ENCODE results near the gene TMEM154. TPM values are rescaled to one million over a fixed set of nuclear protein-coding genes. Genes with fewer than 3 reads are reported as not detected.

Gene TMEM154
- total and polyA plus RNA-seq, 10 of the 15 experiments (the other 5 are each of a cell fraction or from before 2014, with no cell fraction given), result 5.1 to 41.4 (median 18.2) TPM

- TF ChIP-seq, protein P1, sequence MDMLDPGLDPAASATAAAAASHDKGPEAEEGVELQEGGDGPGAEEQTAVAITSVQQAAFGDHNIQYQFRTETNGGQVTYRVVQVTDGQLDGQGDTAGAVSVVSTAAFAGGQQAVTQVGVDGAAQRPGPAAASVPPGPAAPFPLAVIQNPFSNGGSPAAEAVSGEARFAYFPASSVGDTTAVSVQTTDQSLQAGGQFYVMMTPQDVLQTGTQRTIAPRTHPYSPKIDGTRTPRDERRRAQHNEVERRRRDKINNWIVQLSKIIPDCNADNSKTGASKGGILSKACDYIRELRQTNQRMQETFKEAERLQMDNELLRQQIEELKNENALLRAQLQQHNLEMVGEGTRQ (IDR thresholded peaks at IDR 0.05; ENCODE audit: borderline replicate concordance, low read depth, low read length), result no peak
- TF ChIP-seq NFIC (IDR thresholded peaks at IDR 0.05; ENCODE audit: low read depth, low read length) (peak; percentile 85), MEF2A (IDR thresholded peaks at IDR 0.05; ENCODE audit: insufficient read depth, low read depth, low read length) (0 out of 2 replicates have a peak, but pooled peaks have one; percentile 2), RELB (IDR thresholded peaks at IDR 0.05; ENCODE audit: low read depth) (peak; percentile 92), TCF12 (IDR thresholded peaks at IDR 0.05; ENCODE audit: low read depth, low read length) (peak; percentile 15; the same call in 1 of the 2 replicates), BCLAF1 (IDR thresholded peaks at IDR 0.05) (no peak), NR2F1 (conservative IDR thresholded peaks at IDR 0.05) (peak; percentile 100), PML (IDR thresholded peaks at IDR 0.05; ENCODE audit: low read length) (peak; percentile 68), GABPA (IDR thresholded peaks at IDR 0.05; ENCODE audit: low read depth) (0 out of 2 replicates have a peak, but pooled peaks have one; percentile 55), ZSCAN29 (IDR thresholded peaks at IDR 0.05) (no peak), BMI1 (IDR thresholded peaks at IDR 0.05; ENCODE audit: borderline replicate concordance) (peak; percentile 57; the same call in 1 of the 2 replicates), NR2C1 (IDR thresholded peaks at IDR 0.05) (0 out of 2 replicates have a peak, but pooled peaks have one; percentile 21), POLR2A (IDR thresholded peaks at IDR 0.05; ENCODE audit: low read depth, low read length) (peak; percentile 35; the same call in 1 of the 2 replicates), NBN (IDR thresholded peaks at IDR 0.05) (peak; percentile 86), RCOR1 (conservative IDR thresholded peaks at IDR 0.05; ENCODE audit: low read depth, low read length) (peak; percentile 59; the same call in 1 of the 2 replicates), EED (IDR thresholded peaks at IDR 0.05; ENCODE audit: low read depth) (peak; percentile 98), NFYB (IDR thresholded peaks at IDR 0.05; ENCODE audit: insufficient read depth, low read depth, low read length) (0 out of 2 replicates have a peak, but pooled peaks have one; percentile 23), POLR2AphosphoS2 (IDR thresholded peaks at IDR 0.05; ENCODE audit: low read depth, low read length) (0 out of 2 replicates have a peak, but pooled peaks have one; percentile 38), IKZF1 (conservative IDR thresholded peaks at IDR 0.05) (peak; percentile 99), HDGF (IDR thresholded peaks at IDR 0.05) (peak; percentile 85; the same call in 1 of the 2 replicates), GATAD2B (conservative IDR thresholded peaks at IDR 0.05; ENCODE audit: low read depth) (peak; percentile 97)
- TF ChIP-seq, protein P2, sequence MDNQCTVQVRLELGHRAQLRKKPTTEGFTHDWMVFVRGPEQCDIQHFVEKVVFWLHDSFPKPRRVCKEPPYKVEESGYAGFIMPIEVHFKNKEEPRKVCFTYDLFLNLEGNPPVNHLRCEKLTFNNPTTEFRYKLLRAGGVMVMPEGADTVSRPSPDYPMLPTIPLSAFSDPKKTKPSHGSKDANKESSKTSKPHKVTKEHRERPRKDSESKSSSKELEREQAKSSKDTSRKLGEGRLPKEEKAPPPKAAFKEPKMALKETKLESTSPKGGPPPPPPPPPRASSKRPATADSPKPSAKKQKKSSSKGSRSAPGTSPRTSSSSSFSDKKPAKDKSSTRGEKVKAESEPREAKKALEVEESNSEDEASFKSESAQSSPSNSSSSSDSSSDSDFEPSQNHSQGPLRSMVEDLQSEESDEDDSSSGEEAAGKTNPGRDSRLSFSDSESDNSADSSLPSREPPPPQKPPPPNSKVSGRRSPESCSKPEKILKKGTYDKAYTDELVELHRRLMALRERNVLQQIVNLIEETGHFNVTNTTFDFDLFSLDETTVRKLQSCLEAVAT (IDR thresholded peaks at IDR 0.05), result peak; percentile 59; the same call in 1 of the 2 replicates
- TF ChIP-seq, protein P3, sequence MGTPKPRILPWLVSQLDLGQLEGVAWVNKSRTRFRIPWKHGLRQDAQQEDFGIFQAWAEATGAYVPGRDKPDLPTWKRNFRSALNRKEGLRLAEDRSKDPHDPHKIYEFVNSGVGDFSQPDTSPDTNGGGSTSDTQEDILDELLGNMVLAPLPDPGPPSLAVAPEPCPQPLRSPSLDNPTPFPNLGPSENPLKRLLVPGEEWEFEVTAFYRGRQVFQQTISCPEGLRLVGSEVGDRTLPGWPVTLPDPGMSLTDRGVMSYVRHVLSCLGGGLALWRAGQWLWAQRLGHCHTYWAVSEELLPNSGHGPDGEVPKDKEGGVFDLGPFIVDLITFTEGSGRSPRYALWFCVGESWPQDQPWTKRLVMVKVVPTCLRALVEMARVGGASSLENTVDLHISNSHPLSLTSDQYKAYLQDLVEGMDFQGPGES (IDR thresholded peaks at IDR 0.05), result no peak
Observed at GRCh38 chr4:152643153-152644035, 36.4 kb downstream of the TMEM154 start (continued).
